B cell (primary cell): ENCODE results near the gene PRLH. TPM values are rescaled to one million over a fixed set of nuclear protein-coding genes. Genes with fewer than 3 reads are reported as not detected.

Experiments used
- ATAC-seq: fragments of 200-7000 bp; cut with Tn5 transposase; one replicate; pipeline ENCODE4 v1.10.0; 2021; ENCODE audit warnings: low read depth, mild to moderate bottlenecking, moderate number of reproducible peaks, moderate library complexity
- CTCF ChIA-PET: fragments of 350-600 bp; sonication (Branson Sonifier 250); formaldehyde crosslinking; loops from one replicate; lab custom pipeline; 2021; ENCODE audit warnings: antibody characterized with exemption, inconsistent platforms; lab: Charles Lee
- POLR2A ChIA-PET: fragments of 350-600 bp; sonication (Branson Sonifier 250); formaldehyde crosslinking; loops from one replicate; lab custom pipeline; 2021; ENCODE audit warnings: antibody characterized with exemption; lab: Charles Lee
- DNase-seq: peaks from one replicate; pipeline ENCODE4 v3.0.0; 2013
- H2AFZ ChIP-seq: 2 replicates; pipeline ENCODE4 v1.6.1; 2012; ENCODE audit warnings: mild to moderate bottlenecking, low read depth, low read length; ENCODE audit not compliant: insufficient read depth, poor library complexity, severe bottlenecking
- H3K27ac ChIP-seq, 2 donors: 1 replicate in 1 of 2; 2 replicates in 1 of 2; pipeline ENCODE4 v1.5.1; 2012 to 2013; ENCODE audit warnings: low read length in 2 of 2, mild to moderate bottlenecking in 2 of 2, moderate library complexity in 1 of 2
- H3K27me3 ChIP-seq, 4 experiments: fragments of 200-600 bp in 1 of 4; sonication (generic) in 1 of 4; replicated peaks in 1 of 4; 1 replicate in 2 of 4; 2 replicates in 2 of 4; pipeline versions ENCODE4 v1.6.1 to v1.7.0; 2013 to 2016; ENCODE audit warnings: low read length in 3 of 4, mild to moderate bottlenecking in 2 of 4, mixed read lengths in 1 of 4, moderate library complexity in 1 of 4; ENCODE audit not compliant: insufficient read depth in 4 of 4, control insufficient read depth in 3 of 4; ENCODE audit errors: control extremely low read depth in 1 of 4
- H3K36me3 ChIP-seq, 2 experiments: replicated peaks in 1 of 2; 1 replicate in 1 of 2; 2 replicates in 1 of 2; pipeline versions ENCODE4 v1.6.1 to v1.7.1; 2013; ENCODE audit warnings: low read length in 1 of 2; ENCODE audit not compliant: insufficient read depth in 2 of 2, control insufficient read depth in 1 of 2; ENCODE audit errors: control extremely low read depth in 1 of 2, extremely low read depth in 1 of 2
- H3K4me1 ChIP-seq, 2 donors: fragments of 200-600 bp in 1 of 2; sonication (generic) in 1 of 2; 1 replicate in 1 of 2; 2 replicates in 1 of 2; pipeline versions ENCODE4 v1.5.1 to v1.6.1; 2013 to 2017; ENCODE audit warnings: low read length in 2 of 2; ENCODE audit not compliant: control insufficient read depth in 2 of 2, insufficient read depth in 2 of 2
- H3K4me2 ChIP-seq: replicated peaks from 2 replicates; pipeline ENCODE3; 2012; ENCODE audit warnings: mild to moderate bottlenecking, low read depth, low read length; ENCODE audit not compliant: poor library complexity, severe bottlenecking
- H3K4me3 ChIP-seq, 5 experiments: fragments of 200-600 bp in 1 of 5; sonication (generic) in 1 of 5; 1 replicate in 3 of 5; 2 replicates in 2 of 5; pipeline versions ENCODE4 v1.5.1 to v1.7.0; 2011 to 2016; ENCODE audit warnings: low read length in 4 of 5, mild to moderate bottlenecking in 4 of 5, low read depth in 2 of 5, control low read depth in 1 of 5, moderate library complexity in 1 of 5; ENCODE audit not compliant: insufficient read depth in 1 of 5; ENCODE audit errors: control extremely low read depth in 1 of 5, extremely low read depth in 1 of 5
- H3K79me2 ChIP-seq: fragments of 200-600 bp; sonication (generic); one replicate; pipeline ENCODE4 v1.6.0; 2016; ENCODE audit warnings: low read length; ENCODE audit not compliant: control insufficient read depth, insufficient read depth
- H3K9ac ChIP-seq: fragments of 200-600 bp; sonication (generic); 2 replicates; pipeline ENCODE4 v1.6.1; 2017; ENCODE audit warnings: mild to moderate bottlenecking, low read length, moderate library complexity
- H3K9me3 ChIP-seq, 3 donors: one replicate each; pipeline versions ENCODE4 v1.6.1 to v1.7.1; 2013; ENCODE audit warnings: low read length in 2 of 3; ENCODE audit not compliant: control insufficient read depth in 2 of 3, insufficient read depth in 1 of 3; ENCODE audit errors: control extremely low read depth in 1 of 3
- H4K20me1 ChIP-seq: 2 replicates; pipeline ENCODE4 v1.6.0; 2012; ENCODE audit warnings: mild to moderate bottlenecking, low read length; ENCODE audit not compliant: insufficient read depth, control insufficient read depth, poor library complexity, severe bottlenecking
- H3K27ac Mint-ChIP-seq: one replicate; pipeline ENCODE4 v1.8.0; 2021; ENCODE audit warnings: mixed read lengths
- H3K27me3 Mint-ChIP-seq: one replicate; pipeline ENCODE4 v1.8.0; 2021; ENCODE audit warnings: mixed read lengths
- H3K4me1 Mint-ChIP-seq: one replicate; pipeline ENCODE4 v1.8.0; 2021; ENCODE audit warnings: mixed read lengths
- H3K4me3 Mint-ChIP-seq: one replicate; pipeline ENCODE4 v1.8.0; 2021; ENCODE audit warnings: mixed read lengths
- H3K9me3 Mint-ChIP-seq: one replicate; pipeline ENCODE4 v1.8.0; 2022; ENCODE audit warnings: mixed read lengths; ENCODE audit not compliant: insufficient read depth
- EZH2 ChIP-seq: IDR thresholded peaks from 2 replicates; pipeline ENCODE4 v1.6.1; 2012; ENCODE audit warnings: borderline replicate concordance, low read depth, mild to moderate bottlenecking, moderate library complexity, low read length; ENCODE audit not compliant: insufficient read depth, poor library complexity, severe bottlenecking
- WGBS: methylation state at CpG from one replicate; pipeline ENCODE4 v1.1.5; 2013; ENCODE audit warnings: missing lambda C conversion rate; ENCODE audit not compliant: insufficient coverage; 5-methylcytosine and 5-hydroxymethylcytosine counted together
- intact Hi-C: fragments of 100-400 bp; cut with micrococcal nuclease; formaldehyde crosslinking; loops from one replicate; pipeline ENCODE4 v1.10.0; 2022
- polyA plus RNA-seq: library from polyadenylated mRNA; depleted of rRNA; stranded (reverse); fragments of >200 nt; gene quantifications from 2 replicates; pipeline ENCODE4 v1.2.3, GENCODE V29; 2012
- total RNA-seq, 2 donors: library from RNA; stranded (reverse); fragments of 120-200 nt in 1 of 2; gene quantifications; 1 replicate in 1 of 2; 2 replicates in 1 of 2; pipeline versions ENCODE4 v1.2.3 to v1.2.4, GENCODE V29; 2013 to 2022
- TF ChIP-seq, protein P1 (sequence below): fragments of 200-600 bp; IDR thresholded peaks from one replicate; pipeline ENCODE4 v1.8.0; 2022; ENCODE audit warnings: antibody characterized with exemption, mild to moderate bottlenecking

The PRLH gene
- total and polyA plus RNA-seq, 2 donors (not counting 1 experiment from before 2014, with no cell fraction given) = not detected

DNA sequence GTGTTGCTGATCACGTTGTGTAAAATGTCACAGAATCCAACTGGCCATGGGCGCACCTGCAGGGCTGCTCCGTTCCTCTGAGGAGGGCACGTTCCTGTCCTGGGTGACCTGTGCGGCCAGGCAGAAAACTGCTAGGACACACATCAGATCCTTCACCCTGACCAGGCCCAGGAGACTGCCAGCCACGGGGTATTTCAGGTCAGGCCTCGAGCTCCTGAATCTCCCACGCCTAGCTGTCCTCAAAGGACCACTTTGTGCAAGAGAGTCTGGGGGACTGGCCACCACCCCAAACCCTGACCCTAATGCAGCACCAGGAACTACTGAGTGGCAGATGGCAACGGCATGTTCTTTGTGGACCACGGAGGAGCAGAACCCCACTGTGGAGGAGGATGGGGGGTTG, 11.1 kb downstream of the PRLH start:
- H3K27me3 Mint-ChIP-seq = peaks cover 21% of the 10 kb centered on the region
- Histone ChIP-seq H3K9me3 (no peaks in the 10 kb centered on the region), H4K20me1 (no peaks in the 10 kb centered on the region), H3K9ac (no peak overlapping the region), H3K4me2 (no peak overlapping the region), H3K27me3 (peaks cover 0 to 12% (median 0%) of the 10 kb centered on the region in 4 experiments), H3K4me3 (no peak overlapping the region), H2AFZ (no peak overlapping the region), H3K27ac (no peak overlapping the region), H3K4me1 (peaks cover 0 to 4% of the 10 kb centered on the region in 2 donors), H3K79me2 (no peaks in the 10 kb centered on the region), H3K36me3 (no peaks in the 10 kb centered on the region)
- H3K27ac Mint-ChIP-seq = no peak overlapping the region
- DNase-seq (no peak), ATAC-seq (no peak)
- intact Hi-C loops = no loop called here
- no peak overlapping the region for H3K4me3 Mint-ChIP-seq
- 98% methylated on average over 10 of the region's 10 CpGs for WGBS
- ChIA-PET POLR2A (no interaction called here), CTCF (interaction anchor here (0.9 to 1.7 kb wide), 2 partner anchors 168 kb away, joined by 3 to 5 read pairs; no protein-coding TSS in a partner anchor)
- H3K9me3 Mint-ChIP-seq = no peaks in the 10 kb centered on the region
- no peak for TF ChIP-seq EZH2
- TF ChIP-seq, protein P1, sequence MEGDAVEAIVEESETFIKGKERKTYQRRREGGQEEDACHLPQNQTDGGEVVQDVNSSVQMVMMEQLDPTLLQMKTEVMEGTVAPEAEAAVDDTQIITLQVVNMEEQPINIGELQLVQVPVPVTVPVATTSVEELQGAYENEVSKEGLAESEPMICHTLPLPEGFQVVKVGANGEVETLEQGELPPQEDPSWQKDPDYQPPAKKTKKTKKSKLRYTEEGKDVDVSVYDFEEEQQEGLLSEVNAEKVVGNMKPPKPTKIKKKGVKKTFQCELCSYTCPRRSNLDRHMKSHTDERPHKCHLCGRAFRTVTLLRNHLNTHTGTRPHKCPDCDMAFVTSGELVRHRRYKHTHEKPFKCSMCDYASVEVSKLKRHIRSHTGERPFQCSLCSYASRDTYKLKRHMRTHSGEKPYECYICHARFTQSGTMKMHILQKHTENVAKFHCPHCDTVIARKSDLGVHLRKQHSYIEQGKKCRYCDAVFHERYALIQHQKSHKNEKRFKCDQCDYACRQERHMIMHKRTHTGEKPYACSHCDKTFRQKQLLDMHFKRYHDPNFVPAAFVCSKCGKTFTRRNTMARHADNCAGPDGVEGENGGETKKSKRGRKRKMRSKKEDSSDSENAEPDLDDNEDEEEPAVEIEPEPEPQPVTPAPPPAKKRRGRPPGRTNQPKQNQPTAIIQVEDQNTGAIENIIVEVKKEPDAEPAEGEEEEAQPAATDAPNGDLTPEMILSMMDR = no peak
- peaks cover 2% of the 10 kb centered on the region for H3K4me1 Mint-ChIP-seq

DNA sequence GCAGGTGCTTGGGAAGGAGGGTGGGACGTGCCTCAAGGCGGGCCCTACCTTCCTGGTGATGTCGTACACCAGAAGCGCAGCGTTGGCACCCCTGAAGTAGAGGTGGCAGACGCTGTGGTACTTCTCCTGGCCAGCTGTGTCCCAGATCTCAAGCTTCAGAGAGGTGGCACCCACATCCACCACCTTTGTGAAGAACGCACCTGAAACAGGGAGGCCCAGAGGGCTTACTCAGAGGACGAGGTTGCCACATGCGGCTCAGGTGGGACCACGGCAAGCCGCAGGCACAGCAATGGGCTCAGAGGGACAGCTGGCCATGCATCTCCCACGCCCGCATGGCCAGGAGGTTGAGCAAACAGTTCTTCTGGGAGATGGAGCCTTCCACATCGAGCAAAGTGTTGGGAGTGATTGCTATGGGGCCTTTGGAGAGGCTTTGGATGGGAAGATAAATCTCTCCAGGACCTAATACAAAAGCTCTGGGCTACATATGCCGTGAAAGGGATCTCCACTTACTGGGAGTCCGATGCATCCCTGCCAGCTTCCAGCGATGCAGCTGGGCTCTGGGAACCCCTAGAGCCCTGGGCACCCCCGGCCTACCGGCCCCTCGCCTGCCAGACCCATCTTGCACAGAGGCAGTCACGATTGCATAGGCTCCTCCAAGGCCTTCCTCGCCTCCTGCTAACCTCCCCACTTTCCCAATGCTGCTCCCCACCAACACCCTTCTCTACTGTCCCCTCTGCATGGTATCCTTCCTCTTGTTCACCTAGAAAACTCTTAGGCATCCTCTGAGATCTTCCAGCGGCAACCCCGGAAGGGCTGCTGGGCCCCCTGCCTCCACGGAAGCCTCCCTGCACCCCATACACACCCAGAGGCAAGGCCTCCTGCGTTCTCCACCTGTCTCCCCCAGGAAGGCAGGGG, 11.8 kb downstream of the PRLH start:
- H3K9me3 Mint-ChIP-seq = no peaks in the 10 kb centered on the region
- ATAC-seq = no peak
- no peak for DNase-seq
- TF ChIP-seq, protein P1 = no peak
- no peak for TF ChIP-seq EZH2
- H4K20me1 ChIP-seq = no peaks in the 10 kb centered on the region
- POLR2A ChIA-PET = no interaction called here
- H3K27ac Mint-ChIP-seq = no peak overlapping the region
- no peak overlapping the region for H3K4me3 Mint-ChIP-seq
- H3K9ac ChIP-seq = no peak overlapping the region
- CTCF ChIA-PET = interaction anchor here (0.9 kb wide), 1 partner anchor 167 kb away, joined by 3 read pairs; no protein-coding TSS in a partner anchor
- intact Hi-C loops = no loop called here
- H3K36me3 ChIP-seq = no peaks in the 10 kb centered on the region
- H3K4me1 Mint-ChIP-seq = peaks cover 2% of the 10 kb centered on the region
- H3K4me2 ChIP-seq = no peak overlapping the region
- no peaks in the 10 kb centered on the region for H3K79me2 ChIP-seq
- H3K27me3 ChIP-seq = peaks cover 0 to 7% (median 0%) of the 10 kb centered on the region in 4 experiments
- H3K27me3 Mint-ChIP-seq = peaks cover 21% of the 10 kb centered on the region
- no peak overlapping the region for H2AFZ ChIP-seq
- H3K9me3 ChIP-seq = no peaks in the 10 kb centered on the region
- H3K4me1 ChIP-seq = peaks cover 0 to 4% of the 10 kb centered on the region in 2 donors
- no peak overlapping the region for H3K4me3 ChIP-seq
- H3K27ac ChIP-seq = no peak overlapping the region
- 90% methylated on average over 20 of the region's 26 CpGs for WGBS
